ENCODE data around the gene PPIE. TPM values are rescaled to one million over a fixed set of nuclear protein-coding genes. Genes with fewer than 3 reads are reported as not detected.
A peak's percentile ranks its signal among the peaks of the same experiment; 100 is the strongest.
"Not testable (repeated sequence)": the region's sequence is repeated elsewhere in the genome, so short reads cannot be mapped to it uniquely, and the experiment has no call there.

PPIE gene
- total and polyA plus RNA-seq, 2 experiments from 2014 or later = 27.8 to 51.9 TPM

GRCh38 chr1:39787964-39788363 is 49.3 kb downstream of the PPIE start:
- not testable (repeated sequence) for H4K20me1 ChIP-seq (replicated peaks; ENCODE audit: insufficient read depth); H3K27ac ChIP-seq (ENCODE audit: low read depth); H3K9me3 Mint-ChIP-seq; H3K4me1 Mint-ChIP-seq; DNase-seq (ENCODE audit: low spot score); H3K4me1 ChIP-seq (ENCODE audit: insufficient read depth); H2AFZ ChIP-seq; H3K9me2 ChIP-seq (ENCODE audit: insufficient read depth); H3F3A ChIP-seq (replicated peaks; ENCODE audit: low read depth); H3K79me2 ChIP-seq (replicated peaks; ENCODE audit: insufficient read depth); H3K36me3 ChIP-seq (ENCODE audit: insufficient read depth); H3K36me3 Mint-ChIP-seq (ENCODE audit: low read depth); H3K27ac Mint-ChIP-seq; H3K4me2 ChIP-seq
- Mint-ChIP-seq H3K4me3 (peak overlapping the region; percentile 55; the same call in 2 of the 3 replicates), H3K27me3 (ENCODE audit: insufficient read depth, low read depth, poor library complexity) (peaks cover 56% of the 10 kb centered on the region)
- Histone ChIP-seq H3K4me3 (peak overlapping the region; percentile 23; the same call in 1 of the 2 replicates), H3K27me3 (ENCODE audit: insufficient read depth) (peaks cover 73% of the 10 kb centered on the region)
- ATAC-seq = peak; percentile 10; the same call in 2 of the 3 replicates

DNA sequence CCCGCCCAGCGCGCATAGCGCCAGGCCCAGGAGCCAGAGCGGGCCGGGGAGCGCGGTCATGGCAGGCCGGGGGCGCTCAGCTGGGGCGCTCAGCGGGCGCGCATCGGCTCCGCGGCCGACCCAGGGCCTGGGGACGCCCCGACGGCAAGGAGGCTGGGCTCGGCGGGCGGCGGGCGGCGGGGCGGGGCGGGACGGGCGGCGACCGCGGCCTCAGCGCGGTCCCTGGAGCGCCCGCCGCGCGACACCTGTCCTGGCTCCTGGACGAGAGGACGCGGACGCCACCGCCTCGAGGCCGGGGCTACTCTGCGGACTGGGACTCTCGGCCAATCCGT is 49.7 kb downstream of the PPIE start:
- Histone ChIP-seq H3K4me3 (peak overlapping the region; percentile 58), H3F3A (replicated peaks; ENCODE audit: low read depth) (no peaks in the 10 kb centered on the region), H3K9me2 (ENCODE audit: insufficient read depth) (no peaks in the 10 kb centered on the region), H3K79me2 (replicated peaks; ENCODE audit: insufficient read depth) (no peaks in the 10 kb centered on the region), H3K4me2 (peak overlapping the region; percentile 51; the same call in 1 of the 2 replicates), H3K4me1 (ENCODE audit: insufficient read depth) (no peaks in the 10 kb centered on the region), H2AFZ (no peak overlapping the region), H3K27me3 (ENCODE audit: insufficient read depth) (peaks cover 71% of the 10 kb centered on the region), H3K27ac (ENCODE audit: low read depth) (no peak overlapping the region), H3K36me3 (ENCODE audit: insufficient read depth) (no peaks in the 10 kb centered on the region), H4K20me1 (replicated peaks; ENCODE audit: insufficient read depth) (no peaks in the 10 kb centered on the region; the same call in 1 of the 2 replicates)
- no peaks in the 10 kb centered on the region for H3K9me3 Mint-ChIP-seq
- no peak for ATAC-seq
- DNase-seq (ENCODE audit: low spot score) = peak; percentile 56
- TF ChIP-seq NANOG (IDR thresholded peaks at IDR 0.05; ENCODE audit: borderline replicate concordance) = no peak
- TF ChIP-seq ZNF331 (CRISPR knock-in tag; IDR thresholded peaks at IDR 0.05; ENCODE audit: low read depth) = no peak
- TF ChIP-seq STAT1 (IDR thresholded peaks at IDR 0.05; ENCODE audit: unreplicated experiment) = no peak
- TF ChIP-seq JUNB (IDR thresholded peaks at IDR 0.05; ENCODE audit: unreplicated experiment) = no peak
- TF ChIP-seq EZH2 (IDR thresholded peaks at IDR 0.05; ENCODE audit: low read depth, unreplicated experiment) = no peak
- no peak for TF ChIP-seq ZNF462 (CRISPR knock-in tag; IDR thresholded peaks at IDR 0.05)
- TF ChIP-seq ETS1 (IDR thresholded peaks at IDR 0.05) = no peak
- TF ChIP-seq ZNF114 (CRISPR knock-in tag; IDR thresholded peaks at IDR 0.05) = no peak
- TF ChIP-seq, protein P1, sequence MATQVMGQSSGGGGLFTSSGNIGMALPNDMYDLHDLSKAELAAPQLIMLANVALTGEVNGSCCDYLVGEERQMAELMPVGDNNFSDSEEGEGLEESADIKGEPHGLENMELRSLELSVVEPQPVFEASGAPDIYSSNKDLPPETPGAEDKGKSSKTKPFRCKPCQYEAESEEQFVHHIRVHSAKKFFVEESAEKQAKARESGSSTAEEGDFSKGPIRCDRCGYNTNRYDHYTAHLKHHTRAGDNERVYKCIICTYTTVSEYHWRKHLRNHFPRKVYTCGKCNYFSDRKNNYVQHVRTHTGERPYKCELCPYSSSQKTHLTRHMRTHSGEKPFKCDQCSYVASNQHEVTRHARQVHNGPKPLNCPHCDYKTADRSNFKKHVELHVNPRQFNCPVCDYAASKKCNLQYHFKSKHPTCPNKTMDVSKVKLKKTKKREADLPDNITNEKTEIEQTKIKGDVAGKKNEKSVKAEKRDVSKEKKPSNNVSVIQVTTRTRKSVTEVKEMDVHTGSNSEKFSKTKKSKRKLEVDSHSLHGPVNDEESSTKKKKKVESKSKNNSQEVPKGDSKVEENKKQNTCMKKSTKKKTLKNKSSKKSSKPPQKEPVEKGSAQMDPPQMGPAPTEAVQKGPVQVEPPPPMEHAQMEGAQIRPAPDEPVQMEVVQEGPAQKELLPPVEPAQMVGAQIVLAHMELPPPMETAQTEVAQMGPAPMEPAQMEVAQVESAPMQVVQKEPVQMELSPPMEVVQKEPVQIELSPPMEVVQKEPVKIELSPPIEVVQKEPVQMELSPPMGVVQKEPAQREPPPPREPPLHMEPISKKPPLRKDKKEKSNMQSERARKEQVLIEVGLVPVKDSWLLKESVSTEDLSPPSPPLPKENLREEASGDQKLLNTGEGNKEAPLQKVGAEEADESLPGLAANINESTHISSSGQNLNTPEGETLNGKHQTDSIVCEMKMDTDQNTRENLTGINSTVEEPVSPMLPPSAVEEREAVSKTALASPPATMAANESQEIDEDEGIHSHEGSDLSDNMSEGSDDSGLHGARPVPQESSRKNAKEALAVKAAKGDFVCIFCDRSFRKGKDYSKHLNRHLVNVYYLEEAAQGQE (IDR thresholded peaks at IDR 0.05; ENCODE audit: unreplicated experiment) = no peak
- no peak for TF ChIP-seq CREB1 (CRISPR knock-in tag; IDR thresholded peaks at IDR 0.05; ENCODE audit: low read depth)
- TF ChIP-seq POLR2AphosphoS5 (IDR thresholded peaks at IDR 0.05; ENCODE audit: low read depth) = no peak
- TF ChIP-seq EZH2phosphoT487 (IDR thresholded peaks at IDR 0.05; ENCODE audit: unreplicated experiment) = no peak
- H3K27ac Mint-ChIP-seq = no peak overlapping the region
- H3K4me1 Mint-ChIP-seq = no peaks in the 10 kb centered on the region
- H3K27me3 Mint-ChIP-seq (ENCODE audit: insufficient read depth, low read depth, poor library complexity) = peaks cover 52% of the 10 kb centered on the region
- H3K36me3 Mint-ChIP-seq (ENCODE audit: low read depth) = no peaks in the 10 kb centered on the region
- no peak overlapping the region for H3K4me3 Mint-ChIP-seq
